Common myeloid progenitor, CD34-positive (primary cell): Measurements from ENCODE around the gene KHDC1.
"Not testable (repeated sequence)": the region's sequence is repeated elsewhere in the genome, so short reads cannot be mapped to it uniquely, and the experiment has no call there.

Experiments
- CTCF ChIA-PET: fragments of 350-600 bp; sonication (Branson Sonifier 250); formaldehyde crosslinking; loops from one replicate; lab custom pipeline; 2021; ENCODE audit warnings: antibody characterized with exemption; lab: Charles Lee
- POLR2A ChIA-PET: fragments of 350-600 bp; sonication (Branson Sonifier 250); formaldehyde crosslinking; loops from one replicate; lab custom pipeline; 2021; ENCODE audit warnings: antibody characterized with exemption; lab: Charles Lee
- DNase-seq, 3 donors: peaks; one replicate each; pipeline versions ENCODE4 v3.0.0 to v3.0.0-alpha.2; 2013
- H3K27ac ChIP-seq, 2 experiments: 1 replicate in 1 of 2; 2 replicates in 1 of 2; pipeline ENCODE4 v1.7.0; 2013; ENCODE audit warnings: inconsistent platforms in 2 of 2, low read length in 2 of 2, mild to moderate bottlenecking in 2 of 2, low read depth in 1 of 2, moderate library complexity in 1 of 2; ENCODE audit not compliant: severe bottlenecking in 2 of 2, insufficient read depth in 1 of 2, poor library complexity in 1 of 2
- H3K27me3 ChIP-seq, 5 experiments: replicated peaks in 2 of 5; 1 replicate in 3 of 5; 2 replicates in 2 of 5; pipeline versions ENCODE4 v1.6.1 to v1.7.0; 2013; ENCODE audit warnings: low read length in 4 of 5, mild to moderate bottlenecking in 2 of 5, moderate library complexity in 2 of 5, inconsistent platforms in 1 of 5; ENCODE audit not compliant: insufficient read depth in 5 of 5, control insufficient read depth in 4 of 5
- H3K36me3 ChIP-seq, 4 experiments: 1 replicate in 2 of 4; 2 replicates in 2 of 4; pipeline versions ENCODE4 v1.6.1 to v1.7.0; 2013; ENCODE audit warnings: low read length in 3 of 4, control low read depth in 1 of 4, mild to moderate bottlenecking in 1 of 4; ENCODE audit not compliant: control insufficient read depth in 4 of 4, insufficient read depth in 4 of 4
- H3K4me1 ChIP-seq, 4 experiments: 1 replicate in 3 of 4; 2 replicates in 1 of 4; pipeline versions ENCODE4 v1.6.1 to v1.7.1; 2013; ENCODE audit warnings: low read length in 3 of 4, mild to moderate bottlenecking in 3 of 4, control low read depth in 1 of 4, inconsistent platforms in 1 of 4, moderate library complexity in 1 of 4; ENCODE audit not compliant: control insufficient read depth in 4 of 4, insufficient read depth in 4 of 4; ENCODE audit errors: control extremely low read depth in 1 of 4
- H3K4me3 ChIP-seq, 7 experiments: 1 replicate in 4 of 7; 2 replicates in 3 of 7; pipeline versions ENCODE4 v1.5.1 to v1.7.0; 2013; ENCODE audit warnings: mild to moderate bottlenecking in 7 of 7, low read length in 6 of 7, moderate library complexity in 6 of 7, inconsistent platforms in 2 of 7, low read depth in 2 of 7, control low read depth in 1 of 7; ENCODE audit not compliant: insufficient read depth in 4 of 7, control insufficient read depth in 1 of 7; ENCODE audit errors: extremely low read depth in 1 of 7
- H3K9me3 ChIP-seq, 5 experiments: 1 replicate in 4 of 5; 2 replicates in 1 of 5; pipeline versions ENCODE4 v1.6.1 to v1.7.1; 2013; ENCODE audit warnings: low read length in 4 of 5, mild to moderate bottlenecking in 2 of 5, inconsistent platforms in 1 of 5, low read depth in 1 of 5, moderate library complexity in 1 of 5; ENCODE audit not compliant: control insufficient read depth in 4 of 5, insufficient read depth in 2 of 5; ENCODE audit errors: control extremely low read depth in 1 of 5
- WGBS: methylation state at CpG from one replicate; pipeline ENCODE4 v1.1.5; 2013; ENCODE audit not compliant: insufficient coverage; 5-methylcytosine and 5-hydroxymethylcytosine counted together

The KHDC1 gene

DNA sequence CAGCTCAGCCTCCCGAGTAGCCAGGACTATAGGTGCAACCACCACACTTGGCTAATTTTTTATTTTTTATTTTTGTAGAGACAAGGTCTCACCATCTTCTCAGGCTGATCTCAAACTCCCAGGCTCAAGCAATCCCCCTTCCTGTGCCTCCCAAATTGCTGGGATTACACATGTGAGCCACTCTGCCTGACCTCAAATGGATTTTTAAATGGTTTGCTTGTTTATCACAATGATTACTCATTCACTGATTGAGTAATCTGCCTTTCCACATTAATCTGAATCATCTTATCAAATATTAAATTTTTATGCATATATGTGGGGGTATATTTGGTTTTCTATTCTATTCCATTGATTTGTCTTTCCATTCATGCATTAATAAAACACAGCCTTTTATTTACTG lies 28.3 kb downstream of the KHDC1 start:
- Histone ChIP-seq H3K4me3 (no peak overlapping the region), H3K9me3 (no peaks in the 10 kb centered on the region), H3K27me3 (no peaks in the 10 kb centered on the region), H3K4me1 (no peaks in the 10 kb centered on the region), H3K27ac (no peak overlapping the region), H3K36me3 (no peaks in the 10 kb centered on the region)
- CTCF ChIA-PET, result no interaction called here
- no peak for DNase-seq
- WGBS, result no CpG with 5 or more reads among the region's 1 CpG
- POLR2A ChIA-PET, result no interaction called here

DNA sequence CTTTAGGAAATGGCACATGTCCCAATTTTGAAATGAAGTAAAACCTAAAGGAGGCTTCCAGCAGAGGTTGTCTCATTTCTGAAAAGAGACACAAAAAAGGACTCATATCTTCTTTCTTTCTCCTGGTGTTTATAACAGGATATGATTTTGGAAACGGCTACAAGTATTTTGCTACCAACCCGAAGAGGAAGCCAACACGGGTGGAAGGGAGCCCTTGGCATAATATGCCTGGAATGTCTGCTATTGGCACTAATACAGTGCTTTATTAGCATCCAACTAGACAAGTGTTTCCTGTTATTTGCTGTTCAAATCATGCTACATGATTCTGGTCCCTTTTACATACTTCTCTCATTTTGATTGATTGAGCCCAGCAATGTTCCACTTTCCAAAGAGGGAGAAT lies 29.0 kb downstream of the KHDC1 start:
- H3K27me3 ChIP-seq, H3K4me3 ChIP-seq, DNase-seq, H3K36me3 ChIP-seq, H3K9me3 ChIP-seq, CTCF ChIA-PET, H3K4me1 ChIP-seq, POLR2A ChIA-PET, H3K27ac ChIP-seq: not testable (repeated sequence)
- no CpG with 5 or more reads among the region's 3 CpGs for WGBS

DNA sequence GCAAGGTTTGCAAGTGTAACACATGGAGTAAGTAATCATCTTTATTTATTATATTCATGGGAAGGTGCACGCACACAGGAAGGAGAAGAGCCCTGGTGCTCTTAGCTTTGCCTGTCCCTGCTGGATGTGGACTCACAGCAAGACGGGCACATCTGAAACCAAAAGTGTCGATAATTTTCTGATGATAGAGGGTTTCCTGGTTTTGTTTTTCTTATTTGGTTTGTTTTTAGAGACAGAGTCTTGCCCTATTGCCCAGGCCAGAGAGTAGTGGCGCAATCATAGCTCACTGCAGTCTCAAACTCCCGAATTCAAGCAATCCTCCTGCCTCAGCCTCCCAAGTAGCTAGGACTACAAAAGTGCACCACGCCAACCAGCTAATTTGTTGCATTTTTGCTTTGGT lies 29.9 kb downstream of the KHDC1 start:
- DNase-seq, result no peak
- H3K27ac ChIP-seq, result no peak overlapping the region
- no peaks in the 10 kb centered on the region for H3K9me3 ChIP-seq
- H3K36me3 ChIP-seq, result no peaks in the 10 kb centered on the region
- no peaks in the 10 kb centered on the region for H3K27me3 ChIP-seq
- H3K4me3 ChIP-seq, result no peak overlapping the region
- CTCF ChIA-PET, result interaction anchor here (1.6 kb wide), 1 partner anchor 16 kb away, joined by 3 read pairs; no protein-coding TSS in a partner anchor
- H3K4me1 ChIP-seq, result no peaks in the 10 kb centered on the region
- WGBS, result 100% methylated on average over 1 of the region's 6 CpGs
- POLR2A ChIA-PET, result no interaction called here

GRCh38 chr6:73231986-73232391 lies 31.0 kb downstream of the KHDC1 start:
- WGBS, result no CpG with 5 or more reads among the region's 1 CpG
- H3K27me3 ChIP-seq, result no peaks in the 10 kb centered on the region
- ChIA-PET POLR2A (no interaction called here), CTCF (interaction anchor here (1.6 kb wide), 1 partner anchor 15 kb away, joined by 3 read pairs; no protein-coding TSS in a partner anchor)
- H3K36me3 ChIP-seq, result no peaks in the 10 kb centered on the region
- no peak overlapping the region for H3K27ac ChIP-seq
- peak; percentile 2 to 72 (median 59) for DNase-seq
- no peak overlapping the region for H3K4me3 ChIP-seq
- H3K9me3 ChIP-seq, result no peaks in the 10 kb centered on the region
- no peaks in the 10 kb centered on the region for H3K4me1 ChIP-seq

GRCh38 chr6:73227606-73228255 lies 35.3 kb downstream of the KHDC1 start:
- ChIA-PET CTCF (no interaction called here), POLR2A (no interaction called here)
- Histone ChIP-seq H3K4me1 (no peaks in the 10 kb centered on the region), H3K4me3 (no peak overlapping the region), H3K27me3 (no peaks in the 10 kb centered on the region), H3K27ac (no peak overlapping the region), H3K9me3 (peaks cover 0 to 3% (median 0%) of the 10 kb centered on the region in 5 experiments), H3K36me3 (no peaks in the 10 kb centered on the region)
- no peak for DNase-seq
- no CpG with 5 or more reads among the region's 3 CpGs for WGBS

DNA sequence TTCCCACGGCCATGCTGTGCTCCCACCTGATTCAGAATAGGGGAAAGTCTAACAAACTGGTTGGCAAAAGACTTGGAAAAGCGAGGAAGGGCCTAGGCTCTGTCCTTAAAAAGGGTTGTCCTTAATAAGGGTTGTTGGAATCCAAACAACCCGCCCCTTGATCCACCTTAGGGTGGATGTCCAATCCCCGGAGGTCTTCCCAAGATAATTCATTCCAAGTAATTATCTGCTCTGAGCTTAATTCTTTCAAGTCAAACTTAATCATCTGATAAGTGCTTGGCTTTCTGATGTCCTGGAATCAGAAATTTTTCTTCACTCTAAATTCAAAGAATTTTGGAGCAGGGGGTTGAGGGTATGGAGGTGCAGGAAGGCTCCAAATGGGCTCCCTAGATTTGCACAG lies 37.6 kb downstream of the KHDC1 start, which contains the start of gene KHDC1L:
Gene KHDC1L (minus strand): TSS at position 101 of the 400 bp plus-strand sequence. CDS start 88 bp downstream, at position 13.
- Histone ChIP-seq H3K27ac (no peak within 1 kb of the TSS), H3K4me1 (no peaks in the 10 kb centered on the region), H3K4me3 (no peak within 1 kb of the TSS), H3K36me3 (no peaks in the 10 kb centered on the region), H3K9me3 (peaks cover 0 to 3% (median 0%) of the 10 kb centered on the region in 5 experiments), H3K27me3 (no peaks in the 10 kb centered on the region)
- DNase-seq, result no peak
- CTCF ChIA-PET, result no interaction called here
- 97% methylated on average over 3 of the region's 4 CpGs for WGBS
- POLR2A ChIA-PET, result no interaction called here

DNA sequence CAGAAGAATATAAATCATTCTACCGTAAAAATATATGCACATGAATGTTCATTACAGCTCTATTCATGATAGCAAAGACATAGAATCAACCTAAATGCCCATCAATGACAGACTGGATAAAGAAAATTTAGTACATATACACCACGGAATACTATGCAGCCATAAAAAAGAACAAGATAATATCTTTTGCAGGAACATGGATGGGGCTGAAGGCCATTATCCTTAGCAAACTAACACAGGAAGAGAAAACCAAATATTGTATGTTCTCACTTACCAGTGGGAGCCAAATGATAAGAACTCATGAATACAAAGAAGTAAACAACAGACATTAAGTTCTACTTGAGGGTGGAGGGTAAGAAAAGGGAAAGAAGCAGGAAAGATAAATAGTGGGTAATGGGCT lies 46.1 kb downstream of the KHDC1 start:
- POLR2A ChIA-PET, result no interaction called here
- WGBS, result 100% methylated on average over 1 of the region's 2 CpGs
- H3K27ac ChIP-seq, result no peak overlapping the region
- no peak overlapping the region for H3K4me3 ChIP-seq
- no peak for DNase-seq
- CTCF ChIA-PET, result interaction anchor here (0.8 kb wide), 1 partner anchor 16 kb away, joined by 3 read pairs; no protein-coding TSS in a partner anchor
- no peaks in the 10 kb centered on the region for H3K4me1 ChIP-seq
- no peaks in the 10 kb centered on the region for H3K9me3 ChIP-seq
- H3K36me3 ChIP-seq, result no peaks in the 10 kb centered on the region
- H3K27me3 ChIP-seq, result no peaks in the 10 kb centered on the region
